CD4-positive, alpha-beta T cell (primary cell): Measurements from ENCODE around the gene CGNL1. TPM values are rescaled to one million over a fixed set of nuclear protein-coding genes. Genes with fewer than 3 reads are reported as not detected.

Experiments used
- ATAC-seq: fragments of 200-7000 bp; cut with Tn5 transposase; one replicate; pipeline ENCODE4 v1.10.0; 2022; ENCODE audit warnings: mild to moderate bottlenecking; ENCODE audit not compliant: poor library complexity
- CTCF ChIA-PET: fragments of 350-600 bp; sonication (Branson Sonifier 250); formaldehyde crosslinking; loops from one replicate; lab custom pipeline; 2021; ENCODE audit warnings: antibody characterized with exemption, inconsistent platforms; lab: Charles Lee
- POLR2A ChIA-PET: fragments of 350-600 bp; sonication (Branson Sonifier 250); formaldehyde crosslinking; loops from one replicate; lab custom pipeline; 2021; ENCODE audit warnings: antibody characterized with exemption, inconsistent platforms; lab: Charles Lee
- DNase-seq, 14 experiments: peaks; one replicate each; pipeline ENCODE4 v3.0.0-alpha.2; 2013 to 2020; ENCODE audit warnings: mixed read lengths in 2 of 14
- H3K27ac ChIP-seq, 2 donors: one replicate each; pipeline versions ENCODE4 v1.5.1 to v1.7.0; 2013; ENCODE audit warnings: low read length in 2 of 2, low read depth in 1 of 2, mild to moderate bottlenecking in 1 of 2
- H3K27me3 ChIP-seq, 2 experiments: 1 replicate in 1 of 2; 2 replicates in 1 of 2; pipeline versions ENCODE4 v1.6.1 to v1.7.0; 2013; ENCODE audit warnings: low read length in 2 of 2, control low read depth in 1 of 2, mild to moderate bottlenecking in 1 of 2, moderate library complexity in 1 of 2; ENCODE audit not compliant: insufficient read depth in 2 of 2, control insufficient read depth in 1 of 2
- H3K36me3 ChIP-seq: one replicate; pipeline ENCODE4 v1.6.1; 2013; ENCODE audit warnings: low read length, control low read depth; ENCODE audit not compliant: insufficient read depth
- H3K4me1 ChIP-seq: one replicate; pipeline ENCODE4 v1.6.1; 2013; ENCODE audit warnings: low read length, control low read depth; ENCODE audit not compliant: insufficient read depth
- H3K4me3 ChIP-seq: one replicate; pipeline ENCODE4 v1.5.1; 2013; ENCODE audit warnings: mild to moderate bottlenecking, low read length, moderate library complexity
- H3K9me3 ChIP-seq, 2 experiments: 1 replicate in 1 of 2; 2 replicates in 1 of 2; pipeline versions ENCODE4 v1.6.1 to v1.7.0; 2013; ENCODE audit warnings: low read length in 2 of 2, mild to moderate bottlenecking in 2 of 2, control low read depth in 1 of 2, moderate library complexity in 1 of 2; ENCODE audit not compliant: control insufficient read depth in 1 of 2, insufficient read depth in 1 of 2
- H3K27ac Mint-ChIP-seq: one replicate; pipeline ENCODE4 v1.8.0; 2020; ENCODE audit warnings: mixed read lengths
- H3K27me3 Mint-ChIP-seq: one replicate; pipeline ENCODE4 v1.8.0; 2021; ENCODE audit warnings: mixed read lengths
- H3K36me3 Mint-ChIP-seq: one replicate; pipeline ENCODE4 v1.8.0; 2021; ENCODE audit warnings: low read depth, mixed read lengths
- H3K4me1 Mint-ChIP-seq: one replicate; pipeline ENCODE4 v1.8.0; 2021; ENCODE audit warnings: low read depth, mixed read lengths
- H3K4me3 Mint-ChIP-seq: one replicate; pipeline ENCODE4 v1.8.0; 2020; ENCODE audit warnings: mild to moderate bottlenecking, mixed read lengths
- H3K9me3 Mint-ChIP-seq: one replicate; pipeline ENCODE4 v1.8.0; 2020; ENCODE audit warnings: mixed read lengths
- CTCF ChIP-seq: fragments of 200-600 bp; IDR thresholded peaks from one replicate; pipeline ENCODE4 v1.8.0; 2022; ENCODE audit warnings: antibody characterized with exemption, mild to moderate bottlenecking
- intact Hi-C, 2 experiments: fragments of 100-400 bp; cut with DNase I in 1 of 2; cut with micrococcal nuclease in 1 of 2; formaldehyde crosslinking; loops; one replicate each; pipeline versions ENCODE4 v1.15.1 to v1.9.0; 2023 to 2025; cut with DNase I, micrococcal nuclease
- total RNA-seq, 174 experiments: library from RNA in 2 of 174; stranded (reverse) in 2 of 174; gene quantifications; one replicate each; pipeline ENCODE4 v1.2.3 and lab custom pipeline; 2021 to 2026

CGNL1 gene
- total RNA-seq, 2 experiments from 2014 or later = not detected

DNA sequence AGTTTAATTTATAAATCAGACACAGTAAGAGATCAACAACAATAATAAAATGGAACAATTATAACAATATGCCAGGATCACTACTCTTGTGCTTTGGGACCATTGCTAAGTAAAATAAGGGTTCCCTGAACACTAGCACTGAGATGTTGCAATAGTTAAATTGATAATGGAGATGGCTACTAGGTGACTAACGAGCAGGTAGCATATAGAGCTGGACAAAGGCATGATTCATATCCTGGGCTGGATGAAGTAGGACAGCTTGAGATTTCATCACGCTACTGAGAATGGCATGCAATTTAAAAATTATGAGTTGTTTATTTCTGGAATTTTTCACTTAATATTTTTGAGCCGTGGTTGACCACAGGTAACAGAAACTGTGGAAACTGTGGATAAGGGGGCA lies 194.7 kb downstream of the CGNL1 start:
- ATAC-seq (no peak), DNase-seq (no peak)
- peaks cover 6% of the 10 kb centered on the region for H3K4me1 Mint-ChIP-seq
- peaks cover 0 to 4% of the 10 kb centered on the region in 2 experiments for H3K9me3 ChIP-seq
- H3K36me3 ChIP-seq = no peaks in the 10 kb centered on the region
- CTCF ChIA-PET = no interaction called here
- no peaks in the 10 kb centered on the region for H3K9me3 Mint-ChIP-seq
- POLR2A ChIA-PET = no interaction called here
- no peak overlapping the region for H3K27ac ChIP-seq
- H3K4me3 ChIP-seq = no peak overlapping the region
- H3K4me3 Mint-ChIP-seq = no peak overlapping the region
- H3K36me3 Mint-ChIP-seq = no peaks in the 10 kb centered on the region
- peaks cover under 1% of the 10 kb centered on the region for H3K4me1 ChIP-seq
- no peak for TF ChIP-seq CTCF
- intact Hi-C loops = no loop called here
- peaks cover 11% of the 10 kb centered on the region for H3K27me3 Mint-ChIP-seq
- H3K27me3 ChIP-seq = peaks cover 0 to 3% of the 10 kb centered on the region in 2 experiments
- H3K27ac Mint-ChIP-seq = no peak overlapping the region

DNA sequence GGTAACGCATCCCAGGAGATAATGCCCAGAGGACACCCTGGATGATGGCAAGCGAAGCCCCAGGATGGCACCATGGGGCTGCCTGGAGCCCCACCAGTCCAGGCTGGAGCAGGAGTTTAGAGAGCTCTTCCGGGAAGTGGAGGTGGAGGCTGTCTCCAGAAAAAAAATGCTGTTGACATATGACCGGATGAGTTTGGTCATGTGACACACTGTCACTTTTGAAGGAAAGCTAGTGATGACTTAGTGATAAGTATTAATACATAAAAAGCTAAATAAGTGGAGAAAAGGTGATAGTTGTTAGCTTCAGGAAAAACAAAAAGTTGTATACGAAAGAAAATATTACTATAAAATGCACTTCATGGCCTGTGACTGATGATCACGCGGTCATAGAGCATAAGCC lies 195.4 kb downstream of the CGNL1 start:
- peaks cover 11% of the 10 kb centered on the region for H3K27me3 Mint-ChIP-seq
- no peak for TF ChIP-seq CTCF
- POLR2A ChIA-PET = no interaction called here

GRCh38 chr15:57572468-57572867 lies 196.2 kb downstream of the CGNL1 start:
- POLR2A ChIA-PET = no interaction called here
- CTCF ChIA-PET = interaction anchor here (1.0 kb wide), 1 partner anchor 12 kb away, joined by 4 read pairs; no protein-coding TSS in a partner anchor
- H3K36me3 Mint-ChIP-seq = no peaks in the 10 kb centered on the region

More for the DNA sequence above, 195.4 kb downstream of the CGNL1 start:
- H3K4me3 ChIP-seq = no peak overlapping the region
- H3K4me1 ChIP-seq = no peaks in the 10 kb centered on the region
- H3K27ac ChIP-seq = no peak overlapping the region
- Mint-ChIP-seq H3K4me3 (no peak overlapping the region), H3K27ac (no peak overlapping the region), H3K36me3 (no peaks in the 10 kb centered on the region), H3K9me3 (no peaks in the 10 kb centered on the region), H3K4me1 (peaks cover under 1% of the 10 kb centered on the region)
- intact Hi-C loops = no loop called here
- peaks cover 0 to 3% of the 10 kb centered on the region in 2 experiments for H3K27me3 ChIP-seq
- H3K36me3 ChIP-seq = no peaks in the 10 kb centered on the region
- ATAC-seq (no peak), DNase-seq (no peak)
- H3K9me3 ChIP-seq = peaks cover 0 to 4% of the 10 kb centered on the region in 2 experiments
- CTCF ChIA-PET = interaction anchor here (1.0 kb wide), 1 partner anchor 11 kb away, joined by 4 read pairs; no protein-coding TSS in a partner anchor

More at GRCh38 chr15:57572468-57572867, 196.2 kb downstream of the CGNL1 start:
- no peaks in the 10 kb centered on the region for H3K4me1 Mint-ChIP-seq
- Histone ChIP-seq H3K4me3 (no peak overlapping the region), H3K27me3 (peaks cover 0 to 3% of the 10 kb centered on the region in 2 experiments), H3K9me3 (peaks cover 0 to 2% of the 10 kb centered on the region in 2 experiments), H3K4me1 (no peaks in the 10 kb centered on the region), H3K27ac (no peak overlapping the region), H3K36me3 (no peaks in the 10 kb centered on the region)
- peaks cover 11% of the 10 kb centered on the region for H3K27me3 Mint-ChIP-seq
- H3K4me3 Mint-ChIP-seq = no peak overlapping the region
- DNase-seq = no peak
- H3K9me3 Mint-ChIP-seq = no peaks in the 10 kb centered on the region
- intact Hi-C loops = no loop called here
- no peak overlapping the region for H3K27ac Mint-ChIP-seq
- no peak for TF ChIP-seq CTCF
- no peak for ATAC-seq
